ENCODE measurements around the gene IL17RE. TPM values are rescaled to one million over a fixed set of nuclear protein-coding genes. Genes with fewer than 3 reads are reported as not detected.

IL17RE gene
- total RNA-seq, 1 experiment from 2014 or later = 4.0 TPM

DNA sequence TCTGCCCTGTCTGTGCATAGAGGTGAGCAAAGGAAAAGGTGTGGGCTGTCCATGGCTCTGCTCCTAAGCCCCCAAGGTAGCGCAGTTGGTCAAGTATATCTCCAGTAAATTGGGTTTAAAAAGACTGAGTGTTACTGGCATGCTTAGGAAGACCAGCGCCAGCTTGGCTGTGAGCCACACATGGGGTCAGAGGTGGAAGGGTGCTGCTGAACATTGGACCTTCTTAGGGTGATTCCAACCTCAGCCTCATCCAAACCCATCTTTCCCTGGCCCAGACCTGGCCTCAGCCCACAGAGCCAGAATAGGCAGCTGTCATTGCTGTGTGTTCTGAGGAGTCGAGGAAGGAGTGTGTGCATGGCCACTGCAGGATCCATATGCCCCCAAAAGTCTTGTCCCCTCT lies 5.6 kb downstream of the IL17RE start:
- no peaks in the 10 kb centered on the region for H3K79me2 ChIP-seq (ENCODE audit: low read length)
- no peak overlapping the region for H3K27ac ChIP-seq (ENCODE audit: low read length)
- no TSS peak for BruUV-seq (replicated peaks)
- H4K20me1 ChIP-seq (ENCODE audit: low read length) = no peaks in the 10 kb centered on the region
- H3K9me2 ChIP-seq (replicated peaks; ENCODE audit: low read length) = no peaks in the 10 kb centered on the region
- no peaks in the 10 kb centered on the region for H3K27me3 ChIP-seq (ENCODE audit: low read length)
- no peaks in the 10 kb centered on the region for H3F3A ChIP-seq (ENCODE audit: low read length, unreplicated experiment)
- ATAC-seq = no peak
- H3K4me2 ChIP-seq (ENCODE audit: low read length) = no peak overlapping the region
- no peak for DNase-seq
- no peaks in the 10 kb centered on the region for H3K9me3 ChIP-seq (ENCODE audit: low read length)
- TF ChIP-seq EZH2phosphoT487 (IDR thresholded peaks at IDR 0.05; ENCODE audit: borderline replicate concordance, low read length) = no peak
- TF ChIP-seq, protein P1, sequence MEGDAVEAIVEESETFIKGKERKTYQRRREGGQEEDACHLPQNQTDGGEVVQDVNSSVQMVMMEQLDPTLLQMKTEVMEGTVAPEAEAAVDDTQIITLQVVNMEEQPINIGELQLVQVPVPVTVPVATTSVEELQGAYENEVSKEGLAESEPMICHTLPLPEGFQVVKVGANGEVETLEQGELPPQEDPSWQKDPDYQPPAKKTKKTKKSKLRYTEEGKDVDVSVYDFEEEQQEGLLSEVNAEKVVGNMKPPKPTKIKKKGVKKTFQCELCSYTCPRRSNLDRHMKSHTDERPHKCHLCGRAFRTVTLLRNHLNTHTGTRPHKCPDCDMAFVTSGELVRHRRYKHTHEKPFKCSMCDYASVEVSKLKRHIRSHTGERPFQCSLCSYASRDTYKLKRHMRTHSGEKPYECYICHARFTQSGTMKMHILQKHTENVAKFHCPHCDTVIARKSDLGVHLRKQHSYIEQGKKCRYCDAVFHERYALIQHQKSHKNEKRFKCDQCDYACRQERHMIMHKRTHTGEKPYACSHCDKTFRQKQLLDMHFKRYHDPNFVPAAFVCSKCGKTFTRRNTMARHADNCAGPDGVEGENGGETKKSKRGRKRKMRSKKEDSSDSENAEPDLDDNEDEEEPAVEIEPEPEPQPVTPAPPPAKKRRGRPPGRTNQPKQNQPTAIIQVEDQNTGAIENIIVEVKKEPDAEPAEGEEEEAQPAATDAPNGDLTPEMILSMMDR (conservative IDR thresholded peaks at IDR 0.05; ENCODE audit: low read depth, low read length) = no peak
- TF ChIP-seq EZH2 (IDR thresholded peaks at IDR 0.05; ENCODE audit: low read length, unreplicated experiment) = no peak
- no peak overlapping the region for H2AFZ ChIP-seq (ENCODE audit: low read length)
- H3K4me3 ChIP-seq (ENCODE audit: low read length) = no peak overlapping the region
- no peak overlapping the region for H3K9ac ChIP-seq (ENCODE audit: low read length)
- POLR2A ChIA-PET (ENCODE audit: unreplicated experiment) = no interaction called here
- CTCF ChIA-PET = no interaction called here
- no peaks in the 10 kb centered on the region for H3K36me3 ChIP-seq (ENCODE audit: low read depth, low read length)
- peaks cover 24% of the 10 kb centered on the region for H3K4me1 ChIP-seq (ENCODE audit: insufficient read depth, low read length)
- intact Hi-C loops (cut with micrococcal nuclease) = no loop called here

DNA sequence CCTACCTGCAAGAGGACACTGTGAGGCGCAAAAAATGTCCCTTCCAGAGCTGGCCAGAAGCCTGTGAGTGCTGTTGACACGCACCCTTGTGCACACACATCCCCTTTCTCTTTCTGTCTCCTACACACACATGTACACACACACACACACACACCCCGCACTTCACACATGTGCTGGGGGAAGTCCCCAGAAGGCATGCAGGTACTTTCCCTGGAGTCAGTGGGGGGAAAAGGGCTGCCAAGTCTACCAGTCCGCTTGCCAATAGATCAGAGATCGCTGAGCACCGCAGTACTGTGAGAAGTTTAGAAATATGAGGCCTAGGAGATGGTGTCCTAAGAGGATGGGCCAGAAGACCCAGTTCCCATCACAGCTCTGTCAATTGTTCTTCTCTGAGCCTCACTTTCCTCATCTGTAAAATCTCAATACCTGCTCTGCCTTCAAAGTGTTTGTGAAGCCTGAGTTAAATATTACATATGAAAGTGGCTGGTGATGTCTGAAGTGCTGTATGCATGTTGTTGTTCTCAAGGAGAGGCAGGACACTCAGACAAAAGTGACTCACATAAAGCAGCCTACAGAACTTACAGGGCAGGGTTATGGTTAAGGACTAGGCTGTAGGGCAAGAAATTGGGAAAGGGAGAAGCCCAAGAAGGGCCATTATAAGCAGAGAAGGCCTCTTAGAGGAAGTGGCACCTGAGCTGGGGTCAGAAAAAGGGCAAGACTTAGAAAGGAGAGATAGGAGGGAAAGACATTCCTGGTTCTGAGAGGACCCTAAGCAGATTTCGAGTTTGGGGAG lies 6.8 kb downstream of the IL17RE start:
- CTCF ChIA-PET = no interaction called here
- Histone ChIP-seq H3K9me3 (ENCODE audit: low read length) (no peaks in the 10 kb centered on the region), H3K27me3 (ENCODE audit: low read length) (no peaks in the 10 kb centered on the region), H3F3A (ENCODE audit: low read length, unreplicated experiment) (no peaks in the 10 kb centered on the region), H3K36me3 (ENCODE audit: low read depth, low read length) (no peaks in the 10 kb centered on the region), H3K79me2 (ENCODE audit: low read length) (peaks cover 3% of the 10 kb centered on the region), H3K9me2 (replicated peaks; ENCODE audit: low read length) (no peaks in the 10 kb centered on the region), H3K4me1 (ENCODE audit: insufficient read depth, low read length) (peaks cover 28% of the 10 kb centered on the region), H3K4me2 (ENCODE audit: low read length) (no peak overlapping the region), H3K27ac (ENCODE audit: low read length) (no peak overlapping the region), H3K4me3 (ENCODE audit: low read length) (no peak overlapping the region), H3K9ac (ENCODE audit: low read length) (no peak overlapping the region), H2AFZ (ENCODE audit: low read length) (no peak overlapping the region), H4K20me1 (ENCODE audit: low read length) (no peaks in the 10 kb centered on the region)
- POLR2A ChIA-PET (ENCODE audit: unreplicated experiment) = no interaction called here
- DNase-seq = no peak
- TF ChIP-seq EZH2phosphoT487 (IDR thresholded peaks at IDR 0.05; ENCODE audit: borderline replicate concordance, low read length) = no peak
- TF ChIP-seq, protein P1 (conservative IDR thresholded peaks at IDR 0.05; ENCODE audit: low read depth, low read length) = no peak
- TF ChIP-seq EZH2 (IDR thresholded peaks at IDR 0.05; ENCODE audit: low read length, unreplicated experiment) = no peak
- no peak for ATAC-seq
- intact Hi-C loops (cut with micrococcal nuclease) = no loop called here
- BruUV-seq (replicated peaks) = no TSS peak

DNA sequence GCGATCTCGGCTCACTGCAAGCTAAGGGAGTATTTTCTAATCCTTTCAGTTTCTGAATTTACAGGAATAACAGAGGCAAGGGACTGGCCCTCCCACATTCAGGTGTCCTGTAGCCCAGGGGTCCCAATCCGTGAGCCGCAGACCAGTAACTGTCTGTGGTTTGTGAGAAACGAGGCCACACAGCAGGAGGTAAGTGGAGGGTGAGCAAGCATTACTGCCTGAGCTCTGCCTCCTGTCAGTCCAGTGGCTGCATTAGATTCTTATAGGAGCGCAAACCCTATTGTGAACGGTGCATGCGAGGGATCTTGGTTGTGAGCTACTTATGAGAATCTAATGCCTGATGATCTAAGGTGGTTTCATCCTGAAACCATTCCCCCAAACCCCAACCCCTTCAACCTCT lies 9.2 kb downstream of the IL17RE start:
- Histone ChIP-seq H4K20me1 (ENCODE audit: low read length) (no peaks in the 10 kb centered on the region), H3K4me1 (ENCODE audit: insufficient read depth, low read length) (peaks cover 49% of the 10 kb centered on the region), H3K36me3 (ENCODE audit: low read depth, low read length) (no peaks in the 10 kb centered on the region), H3F3A (ENCODE audit: low read length, unreplicated experiment) (no peaks in the 10 kb centered on the region), H3K4me2 (ENCODE audit: low read length) (peak overlapping the region; percentile 29; the same call in 1 of the 2 replicates), H3K27me3 (ENCODE audit: low read length) (no peaks in the 10 kb centered on the region), H3K9me3 (ENCODE audit: low read length) (no peaks in the 10 kb centered on the region), H3K4me3 (ENCODE audit: low read length) (no peak overlapping the region), H2AFZ (ENCODE audit: low read length) (no peak overlapping the region), H3K27ac (ENCODE audit: low read length) (no peak overlapping the region), H3K9ac (ENCODE audit: low read length) (no peak overlapping the region), H3K79me2 (ENCODE audit: low read length) (peaks cover 9% of the 10 kb centered on the region), H3K9me2 (replicated peaks; ENCODE audit: low read length) (no peaks in the 10 kb centered on the region)
- TF ChIP-seq, protein P1 (conservative IDR thresholded peaks at IDR 0.05; ENCODE audit: low read depth, low read length) = no peak
- ATAC-seq = no peak
- BruUV-seq (replicated peaks) = no TSS peak
- ChIA-PET CTCF (interaction anchor here (0.6 to 1.2 kb wide), 4 partner anchors 9 to 411 kb away, joined by 3 to 9 read pairs (median 4); no protein-coding TSS in a partner anchor), POLR2A (ENCODE audit: unreplicated experiment) (interaction anchor here (0.8 kb wide), 1 partner anchor 14 kb away, joined by 5 read pairs; no protein-coding TSS in a partner anchor)
- DNase-seq = no peak
- intact Hi-C loops (cut with micrococcal nuclease) = loop anchor here (1.0 kb wide), 1 partner anchor 14 kb away; no protein-coding TSS in a partner anchor

Data from PC-3 (cell line).